Gastroesophageal sphincter (tissue), 4 donors: Measurements from ENCODE around the gene B4GALNT3. TPM values are rescaled to one million over a fixed set of nuclear protein-coding genes. Genes with fewer than 3 reads are reported as not detected.

Experiments
- ATAC-seq: fragments of 150-250 bp; one replicate; pipeline ENCODE4 v1.9.1; 2016; ENCODE audit warnings: mild to moderate bottlenecking, moderate library complexity
- H3K27ac ChIP-seq, 4 donors: fragments of 200-600 bp; sonication (generic) in 3 of 4; 1 replicate in 3 of 4; 2 replicates in 1 of 4; pipeline ENCODE4 v1.5.1; 2016 to 2019
- H3K27me3 ChIP-seq: fragments of 200-600 bp; sonication (generic); one replicate; pipeline ENCODE4 v1.5.1; 2019
- H3K36me3 ChIP-seq, 2 donors: fragments of 200-600 bp; sonication (generic); one replicate each; pipeline ENCODE4 v1.5.1; 2019; ENCODE audit warnings: control low read depth in 1 of 2
- H3K4me1 ChIP-seq, 3 donors: fragments of 200-600 bp; sonication (generic); 1 replicate in 2 of 3; 2 replicates in 1 of 3; pipeline ENCODE4 v1.5.1; 2016 to 2019; ENCODE audit warnings: control low read depth in 2 of 3
- H3K4me3 ChIP-seq, 2 donors: fragments of 200-600 bp; sonication (generic); one replicate each; pipeline ENCODE4 v1.5.1; 2019; ENCODE audit warnings: mild to moderate bottlenecking in 1 of 2, moderate library complexity in 1 of 2
- H3K9me3 ChIP-seq, 3 donors: fragments of 200-600 bp; sonication (generic); one replicate each; pipeline ENCODE4 v1.5.1; 2017 to 2019; ENCODE audit warnings: control low read depth in 2 of 3
- EP300 ChIP-seq: sonication (generic); formaldehyde crosslinking; IDR thresholded peaks from one replicate; pipeline ENCODE4 v1.6.1; 2017; ENCODE audit warnings: antibody characterized with exemption, mild to moderate bottlenecking
- POLR2A ChIP-seq, 2 donors: fragments of 450-650 bp; IDR thresholded peaks; one replicate each; pipeline ENCODE4 v1.6.1; 2017; ENCODE audit warnings: antibody characterized with exemption in 2 of 2, mild to moderate bottlenecking in 2 of 2, moderate library complexity in 1 of 2
- POLR2AphosphoS5 ChIP-seq: sonication (generic); formaldehyde crosslinking; IDR thresholded peaks from one replicate; pipeline ENCODE4 v1.6.1; 2017; ENCODE audit warnings: antibody characterized with exemption
- WGBS, 2 donors: methylation state at CpG; one replicate each; pipeline ENCODE4 v1.1.5; 2018; ENCODE audit warnings: low coverage in 1 of 2; 5-methylcytosine and 5-hydroxymethylcytosine counted together
- total RNA-seq, 4 donors: library from RNA; depleted of rRNA; stranded (reverse); fragments of >200 nt; gene quantifications; one replicate each; pipeline ENCODE4 v1.1.0, GENCODE V29; 2016
- TF ChIP-seq, protein P1 (sequence below), 4 experiments: fragments of 200-600 bp in 2 of 4; fragments of 450-650 bp in 2 of 4; sonication (generic) in 1 of 4; IDR thresholded peaks; one replicate each; pipeline ENCODE4 v1.5.1; 2017 to 2019; ENCODE audit warnings: antibody characterized with exemption in 4 of 4, mild to moderate bottlenecking in 2 of 4, moderate library complexity in 2 of 4

B4GALNT3 gene
- total RNA-seq, 4 donors from 2014 or later, result 0.54 to 1.6 (median 1.4) TPM; not detected in 1

GRCh38 chr12:578748-579419 is 119.1 kb downstream of the B4GALNT3 start:
- H3K4me3 ChIP-seq, result no peak overlapping the region
- no peak overlapping the region for H3K27ac ChIP-seq
- TF ChIP-seq, protein P1, sequence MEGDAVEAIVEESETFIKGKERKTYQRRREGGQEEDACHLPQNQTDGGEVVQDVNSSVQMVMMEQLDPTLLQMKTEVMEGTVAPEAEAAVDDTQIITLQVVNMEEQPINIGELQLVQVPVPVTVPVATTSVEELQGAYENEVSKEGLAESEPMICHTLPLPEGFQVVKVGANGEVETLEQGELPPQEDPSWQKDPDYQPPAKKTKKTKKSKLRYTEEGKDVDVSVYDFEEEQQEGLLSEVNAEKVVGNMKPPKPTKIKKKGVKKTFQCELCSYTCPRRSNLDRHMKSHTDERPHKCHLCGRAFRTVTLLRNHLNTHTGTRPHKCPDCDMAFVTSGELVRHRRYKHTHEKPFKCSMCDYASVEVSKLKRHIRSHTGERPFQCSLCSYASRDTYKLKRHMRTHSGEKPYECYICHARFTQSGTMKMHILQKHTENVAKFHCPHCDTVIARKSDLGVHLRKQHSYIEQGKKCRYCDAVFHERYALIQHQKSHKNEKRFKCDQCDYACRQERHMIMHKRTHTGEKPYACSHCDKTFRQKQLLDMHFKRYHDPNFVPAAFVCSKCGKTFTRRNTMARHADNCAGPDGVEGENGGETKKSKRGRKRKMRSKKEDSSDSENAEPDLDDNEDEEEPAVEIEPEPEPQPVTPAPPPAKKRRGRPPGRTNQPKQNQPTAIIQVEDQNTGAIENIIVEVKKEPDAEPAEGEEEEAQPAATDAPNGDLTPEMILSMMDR (IDR thresholded peaks at IDR 0.05), result no peak
- TF ChIP-seq POLR2AphosphoS5, result no peak
- no peak for TF ChIP-seq EP300
- TF ChIP-seq POLR2A (IDR thresholded peaks at IDR 0.05), result no peak
- no peaks in the 10 kb centered on the region for H3K27me3 ChIP-seq
- H3K4me1 ChIP-seq, result peaks cover 0 to 39% (median 9%) of the 10 kb centered on the region in 3 donors
- H3K9me3 ChIP-seq, result no peaks in the 10 kb centered on the region
- no peak for ATAC-seq
- 33 to 43% methylated on average over 6 to 7 of the region's 7 CpGs for WGBS, 2 donors
- no peaks in the 10 kb centered on the region for H3K36me3 ChIP-seq

- Histone ChIP-seq H3K36me3 (no peaks in the 10 kb centered on the region), H3K4me3 (no peak overlapping the region), H3K27ac (no peak overlapping the region), H3K4me1 (peaks cover 0 to 37% (median 9%) of the 10 kb centered on the region in 3 donors), H3K27me3 (no peaks in the 10 kb centered on the region), H3K9me3 (no peaks in the 10 kb centered on the region)
- no peak for TF ChIP-seq POLR2AphosphoS5
- no peak for TF ChIP-seq EP300
- no peak for TF ChIP-seq POLR2A (IDR thresholded peaks at IDR 0.05)
- TF ChIP-seq, protein P1 (IDR thresholded peaks at IDR 0.05), result no peak
- WGBS, 2 donors, result 70 to 79% methylated on average over 7 to 9 of the region's 9 CpGs
- no peak for ATAC-seq
Measured at GRCh38 chr12:579420-580110, 119.8 kb downstream of the B4GALNT3 start.

DNA sequence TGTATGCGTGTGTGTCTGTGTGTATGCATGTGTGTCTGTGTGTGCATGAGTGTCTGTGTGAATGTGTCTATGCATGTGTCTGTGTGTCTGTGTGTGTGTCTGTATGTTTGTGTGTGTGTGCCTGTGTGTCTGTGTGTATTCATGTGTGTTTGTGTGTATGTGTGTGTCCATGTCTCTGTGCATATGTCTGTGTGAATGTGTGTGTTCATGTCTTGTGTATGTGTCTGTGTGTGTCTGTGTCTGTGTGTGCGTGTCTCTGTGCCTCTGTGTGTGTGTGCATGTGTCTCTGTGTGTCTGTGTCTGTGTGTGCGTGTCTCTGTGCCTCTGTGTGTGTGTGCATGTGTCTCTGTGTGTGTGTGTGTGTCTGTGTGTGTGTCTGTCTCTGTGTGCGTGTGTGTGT is 121.1 kb downstream of the B4GALNT3 start:
- no peak for ATAC-seq
- Histone ChIP-seq H3K4me1 (peaks cover 0 to 25% (median 6%) of the 10 kb centered on the region in 3 donors), H3K9me3 (no peaks in the 10 kb centered on the region), H3K4me3 (no peak overlapping the region), H3K27me3 (no peaks in the 10 kb centered on the region), H3K27ac (no peak overlapping the region), H3K36me3 (no peaks in the 10 kb centered on the region)
- WGBS, 2 donors, result 100% methylated on average over 1 of the region's 4 CpGs; no CpG with 5 or more reads in 1 of the 2 donors
- TF ChIP-seq POLR2AphosphoS5, result no peak
- TF ChIP-seq, protein P1 (IDR thresholded peaks at IDR 0.05), result no peak

- ATAC-seq, result no peak
- no peak overlapping the region for H3K4me3 ChIP-seq
- no peak for TF ChIP-seq EP300
- no peak for TF ChIP-seq POLR2A (IDR thresholded peaks at IDR 0.05)
- TF ChIP-seq, protein P1 (IDR thresholded peaks at IDR 0.05), result no peak
- TF ChIP-seq POLR2AphosphoS5, result no peak
- no peaks in the 10 kb centered on the region for H3K27me3 ChIP-seq
- peaks cover 0 to 20% (median 3%) of the 10 kb centered on the region in 3 donors for H3K4me1 ChIP-seq
- H3K27ac ChIP-seq, result no peak overlapping the region
- H3K9me3 ChIP-seq, result no peaks in the 10 kb centered on the region
- no peaks in the 10 kb centered on the region for H3K36me3 ChIP-seq
- WGBS, 2 donors, result no CpG with 5 or more reads among the region's 5 CpGs
Measured at GRCh38 chr12:581321-581720, 121.6 kb downstream of the B4GALNT3 start.

DNA sequence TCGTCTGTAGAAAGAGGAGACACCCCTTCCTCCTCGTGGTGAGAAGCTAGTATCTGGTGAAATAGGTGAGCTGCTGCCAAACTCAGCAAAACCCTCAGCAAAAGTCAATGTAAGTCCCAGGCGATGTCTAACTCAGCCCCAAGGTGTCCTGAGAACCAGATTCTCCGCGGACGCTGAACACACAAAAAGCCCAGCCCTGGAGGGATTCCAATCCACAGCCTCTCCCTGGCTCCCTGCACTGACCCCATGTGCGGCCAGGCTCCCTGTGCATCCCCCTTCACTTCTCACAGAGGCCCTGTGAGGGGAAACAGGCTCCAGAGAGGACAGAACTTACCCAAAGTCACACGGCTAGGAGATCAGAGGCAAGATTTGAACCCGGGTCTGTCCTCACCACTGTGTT is 122.0 kb downstream of the B4GALNT3 start:
- Histone ChIP-seq H3K4me1 (peaks cover 0 to 15% (median 0%) of the 10 kb centered on the region in 3 donors), H3K36me3 (no peaks in the 10 kb centered on the region), H3K4me3 (no peak overlapping the region), H3K9me3 (no peaks in the 10 kb centered on the region), H3K27ac (no peak overlapping the region), H3K27me3 (no peaks in the 10 kb centered on the region)
- no peak for TF ChIP-seq POLR2AphosphoS5
- TF ChIP-seq, protein P1 (IDR thresholded peaks at IDR 0.05), result no peak
- no peak for TF ChIP-seq POLR2A (IDR thresholded peaks at IDR 0.05)
- TF ChIP-seq EP300, result no peak
- 100% methylated on average over 1 of the region's 9 CpGs; no CpG with 5 or more reads in 1 of the 2 donors for whole genome bisulfite sequencing, 2 donors
- no peak for ATAC-seq
